Measurements from ENCODE around the gene FOXS1.

- TF ChIP-seq PKNOX1 (IDR thresholded peaks at IDR 0.05): no peak
- TF ChIP-seq NFRKB (IDR thresholded peaks at IDR 0.05): no peak
- no peak for TF ChIP-seq FOXK2 (IDR thresholded peaks at IDR 0.05)
- no peak for TF ChIP-seq FOXM1 (IDR thresholded peaks at IDR 0.05; ENCODE audit: borderline replicate concordance)
- TF ChIP-seq ELF4 (IDR thresholded peaks at IDR 0.05): no peak
- no peak for TF ChIP-seq ARNT (IDR thresholded peaks at IDR 0.05)
- TF ChIP-seq HDGF (IDR thresholded peaks at IDR 0.05; ENCODE audit: borderline replicate concordance): no peak
- no peak for TF ChIP-seq ZNF384 (IDR thresholded peaks at IDR 0.05)
Observed at GRCh38 chr20:31823360-31824124, 21.9 kb downstream of the FOXS1 start.

All from HEK293T (cell line).